Hematopoietic multipotent progenitor cell (in vitro differentiated cells): ENCODE data around the gene ERV3-1. TPM values are rescaled to one million over a fixed set of nuclear protein-coding genes. Genes with fewer than 3 reads are reported as not detected.
"Not testable (repeated sequence)": the region's sequence is repeated elsewhere in the genome, so short reads cannot be mapped to it uniquely, and the experiment has no call there.

Source experiments
- DNase-seq, 3 donors: peaks; one replicate each; pipeline ENCODE4 v3.0.0-alpha.2; 2011 to 2015; ENCODE audit warnings: low read depth in 2 of 3, low spot score in 2 of 3
- total RNA-seq: library from RNA; depleted of rRNA; stranded (reverse); fragments of >200 nt; gene quantifications from one replicate; pipeline ENCODE4 v1.2.3, GENCODE V29; 2012

Gene ERV3-1
- total RNA-seq, 1 donor = 19.7 TPM

DNA sequence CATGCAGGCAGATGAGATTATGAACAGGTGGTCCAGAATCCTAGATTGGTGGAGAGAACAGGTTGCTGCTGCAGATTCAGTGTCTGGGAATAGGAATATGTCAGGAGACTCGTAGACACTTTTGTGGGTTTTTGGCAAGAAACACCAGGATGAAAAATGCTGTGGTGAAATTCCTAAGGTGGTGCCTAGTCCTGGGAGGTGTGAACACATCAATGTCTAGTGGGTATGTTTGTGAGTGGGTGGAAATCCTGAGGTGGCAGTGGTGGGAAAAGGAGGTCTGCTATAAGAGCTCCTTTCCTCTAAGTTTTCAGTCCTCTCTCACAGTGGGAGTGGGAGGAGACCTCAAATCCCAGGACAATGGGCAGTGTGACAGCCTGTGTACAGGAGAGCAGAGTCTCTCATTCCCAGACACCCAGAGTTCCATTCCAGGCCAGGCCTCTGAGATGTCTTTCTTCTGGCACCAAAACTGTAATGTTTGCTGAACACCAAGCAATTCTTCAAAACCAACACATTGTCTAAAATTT, 5.1 kb downstream of the ERV3-1 start:
- DNase-seq = no peak

- DNase-seq = peak in 2 of 3 donors; percentile 63 to 82
Measured at GRCh38 chr7:64999165-65000004, 7.1 kb downstream of the ERV3-1 start.

GRCh38 chr7:64998865-64999164, 7.7 kb downstream of the ERV3-1 start:
- no peak for DNase-seq

DNA sequence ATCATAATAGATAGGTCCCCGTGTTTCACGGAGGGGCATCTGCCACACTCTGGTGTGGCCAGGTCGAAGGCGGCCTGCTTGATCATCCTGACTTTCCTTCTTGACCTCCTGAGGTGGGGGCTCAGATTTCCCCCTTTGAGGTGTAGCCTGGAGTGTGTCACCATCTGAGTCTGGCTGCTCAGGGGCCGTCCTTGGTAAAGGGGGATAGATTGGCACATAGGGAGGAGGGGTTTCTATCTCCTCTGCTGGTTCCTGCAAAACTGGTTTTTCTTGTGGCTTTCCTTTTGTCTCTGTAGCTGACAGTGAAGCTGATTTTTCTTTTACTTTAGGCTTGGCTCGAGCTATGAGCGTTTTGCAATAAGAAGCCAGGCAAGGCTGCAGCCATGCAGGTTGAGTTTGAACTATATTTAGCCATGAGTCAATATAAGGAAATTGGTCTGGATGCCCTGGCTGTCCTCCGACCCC, 8.5 kb downstream of the ERV3-1 start:
- DNase-seq = no peak

DNA sequence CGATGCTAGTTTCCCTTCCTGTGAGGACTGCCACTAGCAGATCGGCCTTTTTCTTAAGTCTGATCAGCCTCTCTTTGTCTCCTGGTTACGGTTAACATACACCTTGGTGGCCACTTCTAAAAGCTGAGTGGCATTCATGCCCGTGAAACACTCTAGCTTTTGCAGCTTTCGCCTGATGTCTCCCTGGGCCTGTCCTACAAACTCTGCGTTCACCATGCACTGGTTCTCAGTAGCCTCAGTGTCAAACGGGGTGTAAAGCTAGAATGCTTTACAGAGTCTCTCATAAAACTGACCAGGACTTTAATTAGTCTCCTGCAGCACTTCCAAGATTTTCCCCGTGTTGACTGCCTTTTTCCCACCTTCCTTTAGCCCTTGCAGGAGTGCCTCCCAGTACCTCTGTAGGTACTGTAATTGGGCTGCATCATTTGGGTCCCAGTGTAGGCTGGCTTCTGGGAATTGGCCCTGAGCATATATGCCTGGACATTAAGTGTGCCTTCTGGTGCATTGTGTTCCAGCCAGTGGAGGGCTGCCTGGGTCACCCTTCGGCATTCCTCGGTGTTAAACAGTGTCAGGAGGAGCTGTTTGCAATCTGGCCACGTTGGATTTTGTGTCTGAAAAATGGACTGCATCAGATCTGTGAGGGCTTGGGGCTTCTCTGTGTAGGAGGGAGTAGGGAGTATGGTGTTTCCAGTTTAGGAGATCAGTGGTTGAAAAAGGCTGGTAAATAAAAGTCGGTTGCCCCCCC, 9.2 kb downstream of the ERV3-1 start:
- no peak for DNase-seq

DNA sequence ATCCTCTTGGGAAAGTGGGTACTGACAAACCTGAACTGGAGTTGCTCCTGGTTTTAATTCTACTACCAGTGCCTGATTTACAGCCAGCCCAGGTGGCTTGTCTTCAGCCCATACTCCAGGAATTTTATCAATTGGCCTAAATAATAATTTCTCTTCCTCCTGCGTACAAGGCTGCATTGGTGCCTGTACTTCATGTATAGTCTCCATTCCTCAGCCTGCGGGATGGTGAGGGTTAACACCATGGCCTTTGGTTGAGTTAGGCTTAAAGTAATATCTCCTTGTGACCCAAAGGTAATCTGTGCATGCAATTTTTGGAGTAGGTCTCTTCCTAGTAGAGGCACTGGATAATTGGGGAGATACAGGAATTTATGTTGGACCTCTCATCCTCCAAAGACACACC, 10.2 kb downstream of the ERV3-1 start:
- no peak for DNase-seq

- no peak for DNase-seq
Measured at GRCh38 chr7:64993901-64994300, 12.6 kb downstream of the ERV3-1 start.

- no peak for DNase-seq
Measured at GRCh38 chr7:64992971-64993370, 13.5 kb downstream of the ERV3-1 start.

DNA sequence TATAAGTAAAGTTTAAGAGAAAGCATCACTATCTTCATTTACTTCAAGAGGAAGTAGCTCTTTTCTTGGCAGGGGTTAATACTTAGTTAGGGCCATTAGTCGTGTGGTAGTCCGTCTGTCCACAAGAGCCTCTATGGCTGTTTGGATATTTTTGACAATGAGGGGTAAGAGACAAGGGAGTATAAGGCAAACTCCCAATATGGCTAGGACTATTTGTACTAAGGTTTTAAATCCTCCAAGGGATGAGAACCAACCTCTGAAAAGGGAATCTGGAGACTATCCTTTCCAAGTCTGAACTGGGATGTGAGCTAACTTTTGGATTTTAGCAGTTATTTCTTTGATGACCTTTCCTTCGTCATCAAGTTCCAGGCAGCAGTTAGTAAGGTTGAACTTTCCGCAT, 15.6 kb downstream of the ERV3-1 start, which contains the start of gene ZNF117:
Gene ZNF117, minus strand, starts transcription at position 101 of the 400 bp plus-strand sequence.
- no peak for DNase-seq

GRCh38 chr7:64990216-64990615, 16.3 kb downstream of the ERV3-1 start:
- no peak for DNase-seq

- no peak for DNase-seq
Measured at GRCh38 chr7:64978497-64979203, 27.8 kb downstream of the ERV3-1 start.

- no peak for DNase-seq
Measured at GRCh38 chr7:64965594-64965993, 40.9 kb downstream of the ERV3-1 start.

DNA sequence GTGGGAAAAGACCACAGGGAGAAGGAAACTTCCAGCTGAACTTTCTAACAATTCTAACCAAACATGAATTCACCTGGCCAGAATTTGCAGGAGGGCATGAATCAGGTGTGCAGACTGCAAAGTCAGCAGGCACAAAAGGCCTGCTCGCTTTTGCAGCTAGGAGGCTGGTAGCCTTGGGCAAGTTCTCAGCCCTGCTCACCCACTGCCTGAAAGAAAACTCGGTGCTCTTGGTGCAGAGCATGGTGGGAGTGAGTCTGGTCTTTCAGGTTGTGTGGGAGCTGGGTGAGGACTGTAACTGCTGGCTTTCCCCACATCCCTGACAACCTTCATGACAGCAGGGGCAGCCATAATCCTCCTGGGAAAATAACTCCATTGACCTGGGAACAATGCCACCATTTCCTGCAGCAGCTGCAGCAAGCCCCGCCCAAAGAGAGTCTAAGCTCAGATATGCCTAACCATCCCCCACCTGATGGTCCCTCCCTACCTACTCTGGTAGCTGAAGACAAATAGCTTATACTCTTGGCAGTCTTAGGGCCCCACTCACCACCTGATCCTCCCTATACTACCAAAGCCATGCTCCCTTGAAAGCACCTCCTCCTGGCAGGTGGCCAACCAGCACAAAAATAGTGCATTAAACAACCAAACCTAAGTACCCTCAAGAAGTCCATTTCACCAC, 47.3 kb downstream of the ERV3-1 start:
- no peak for DNase-seq

- DNase-seq = peak; percentile 4 to 75 (median 36)
Measured at GRCh38 chr7:64951250-64951848, 55.1 kb downstream of the ERV3-1 start.

- not testable (repeated sequence) for DNase-seq
Measured at GRCh38 chr7:64950673-64951072, 55.8 kb downstream of the ERV3-1 start.

DNA sequence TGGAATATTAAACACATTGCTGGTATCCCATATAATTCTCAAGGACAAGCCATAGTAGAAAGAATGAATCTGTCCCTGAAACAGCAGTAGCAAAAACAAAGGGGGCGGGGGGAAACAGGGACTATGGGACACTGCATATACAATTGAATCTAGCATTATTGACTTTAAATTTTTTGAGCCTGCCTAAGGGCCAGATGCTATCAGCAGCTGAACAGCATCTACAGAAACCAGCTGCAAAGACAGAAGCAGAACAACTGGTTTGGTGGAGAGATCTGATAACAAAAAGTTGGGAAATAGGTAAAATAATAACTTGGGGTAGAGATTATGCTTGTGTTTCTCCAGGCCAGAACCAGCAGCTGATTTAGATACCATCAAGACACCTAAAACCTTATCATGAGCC, 57.7 kb downstream of the ERV3-1 start:
- not testable (repeated sequence) for DNase-seq

GRCh38 chr7:64947252-64948000, 59.1 kb downstream of the ERV3-1 start:
- DNase-seq = no peak

GRCh38 chr7:64946772-64947171, 59.7 kb downstream of the ERV3-1 start:
- peak in 2 of 3 donors; percentile 34 to 39 for DNase-seq

GRCh38 chr7:64945503-64946175, 60.8 kb downstream of the ERV3-1 start:
- no peak for DNase-seq
